GM12874 (cell line): ENCODE results near the gene CNOT4.

Source experiments
- CTCF ChIP-seq: IDR thresholded peaks from 2 replicates; pipeline ENCODE4 v1.5.1; 2011; ENCODE audit warnings: low read depth, mild to moderate bottlenecking, control low read depth, low read length, moderate library complexity; ENCODE audit not compliant: insufficient read depth

Gene CNOT4

GRCh38 chr7:135427166-135427565 lies 82.7 kb downstream of the CNOT4 start:
- no peak for TF ChIP-seq CTCF

DNA sequence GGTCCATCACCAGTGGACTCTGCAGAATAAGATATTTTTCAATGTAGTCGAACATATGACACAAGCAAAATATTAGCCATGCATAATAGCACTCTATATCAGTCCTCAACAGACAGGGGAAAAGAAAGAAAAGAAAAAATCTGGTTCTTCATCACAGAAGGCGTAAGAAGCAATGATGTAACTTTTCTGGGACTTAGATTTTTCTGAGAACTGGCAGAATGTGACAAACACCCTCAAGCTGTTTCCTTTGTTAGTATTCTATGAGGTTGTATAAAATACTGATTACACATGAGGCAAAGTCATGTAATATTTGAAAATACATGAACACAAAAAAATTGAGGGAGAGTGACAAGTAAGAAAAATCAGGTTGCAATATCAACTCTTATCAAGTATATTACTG lies 84.9 kb downstream of the CNOT4 start:
- no peak for TF ChIP-seq CTCF

DNA sequence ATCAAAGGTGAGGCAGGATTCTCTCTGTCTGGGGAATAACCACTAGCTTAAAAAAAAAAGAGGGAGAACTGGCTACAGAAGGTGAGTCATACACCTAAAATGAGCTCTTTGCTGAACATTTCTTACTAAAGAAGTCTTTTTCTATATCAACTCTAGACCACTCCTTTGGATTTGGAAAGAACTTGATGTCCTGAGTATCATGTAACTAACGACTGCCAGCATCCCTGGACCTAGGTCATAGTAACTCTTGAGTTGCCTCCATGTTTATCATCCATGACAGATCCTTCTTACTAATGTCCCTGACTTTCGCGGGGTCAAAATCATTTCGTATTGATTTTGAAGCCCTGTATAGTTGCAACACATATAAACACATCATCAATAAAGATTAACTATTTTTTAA lies 89.1 kb downstream of the CNOT4 start:
- no peak for TF ChIP-seq CTCF

- no peak for TF ChIP-seq CTCF
Observed at GRCh38 chr7:135416431-135416830, 93.5 kb downstream of the CNOT4 start.

- peak; percentile 52 for TF ChIP-seq CTCF
Observed at GRCh38 chr7:135414850-135415439, 95.0 kb downstream of the CNOT4 start.

DNA sequence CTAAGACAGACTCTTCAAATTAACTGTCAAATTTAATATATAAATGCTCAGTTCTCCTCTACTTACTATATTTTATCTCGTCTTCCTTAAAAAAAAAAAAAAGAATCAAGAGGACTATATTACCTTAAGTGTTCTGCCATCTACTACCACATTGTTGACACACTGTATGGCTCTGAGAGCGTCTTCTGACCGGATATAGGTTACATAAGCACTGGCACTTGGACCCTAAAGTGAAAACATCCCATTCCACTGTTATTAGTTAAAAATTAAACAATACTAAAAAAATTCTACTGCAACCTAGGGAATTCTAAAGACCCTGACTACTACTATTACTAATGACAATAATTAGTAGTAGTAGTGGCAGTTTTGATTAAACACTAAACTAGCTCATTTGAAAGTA lies 95.7 kb downstream of the CNOT4 start:
- TF ChIP-seq CTCF = no peak

DNA sequence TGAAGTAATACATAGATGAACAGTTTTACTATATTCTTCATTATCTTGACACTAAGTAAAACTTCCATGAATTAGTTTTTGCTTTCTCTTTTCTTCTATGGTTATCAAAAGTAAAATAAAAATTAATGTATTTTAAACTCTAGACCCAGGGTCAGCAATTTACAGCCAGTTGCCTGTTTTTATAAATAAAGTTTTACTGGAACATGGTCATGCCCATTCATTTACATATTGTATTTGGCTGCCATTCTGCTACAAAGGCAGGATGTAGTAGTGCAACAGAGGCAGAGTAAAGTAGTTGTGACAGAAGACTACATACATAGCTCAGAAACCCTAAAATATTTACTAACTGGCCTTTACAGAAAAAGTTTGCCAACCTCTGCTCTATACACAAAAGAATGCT lies 98.8 kb downstream of the CNOT4 start:
- TF ChIP-seq CTCF = no peak
